Chondrocyte (in vitro differentiated cells): Measurements from ENCODE around the gene LIMK2. TPM values are rescaled to one million over a fixed set of nuclear protein-coding genes. Genes with fewer than 3 reads are reported as not detected.

Source experiments
- DNase-seq: peaks from one replicate; pipeline ENCODE4 v3.0.0; 2021; ENCODE audit warnings: mixed read lengths, low spot score
- H3K27ac Mint-ChIP-seq: one replicate; pipeline ENCODE4 v1.8.0; 2021; ENCODE audit warnings: mild to moderate bottlenecking, moderate library complexity, mixed read lengths; ENCODE audit not compliant: unreplicated experiment
- H3K27me3 Mint-ChIP-seq: 2 replicates; pipeline ENCODE4 v1.8.0; 2021; ENCODE audit warnings: low read depth, mixed read lengths
- H3K36me3 Mint-ChIP-seq: 2 replicates; pipeline ENCODE4 v1.8.0; 2021; ENCODE audit warnings: low read depth, mixed read lengths
- H3K4me1 Mint-ChIP-seq: 2 replicates; pipeline ENCODE4 v1.8.0; 2021; ENCODE audit warnings: low read depth, mild to moderate bottlenecking, mixed read lengths
- H3K4me3 Mint-ChIP-seq: one replicate; pipeline ENCODE4 v1.8.0; 2021; ENCODE audit warnings: mild to moderate bottlenecking, moderate library complexity, mixed read lengths; ENCODE audit not compliant: unreplicated experiment
- H3K9me3 Mint-ChIP-seq: 2 replicates; pipeline ENCODE4 v1.8.0; 2021; ENCODE audit warnings: low read depth, mixed read lengths
- CTCF ChIP-seq: fragments of 200-600 bp; sonication (generic); IDR thresholded peaks from 2 replicates; pipeline ENCODE4 v1.5.0; 2021; ENCODE audit warnings: antibody characterized with exemption, mild to moderate bottlenecking, moderate library complexity
- total RNA-seq: library from RNA; stranded (reverse); gene quantifications from 3 replicates; pipeline ENCODE4 v1.2.1, GENCODE V29; 2021

Gene LIMK2
- total RNA-seq, 1 donor from 2014 or later = 58.6 TPM

GRCh38 chr22:31269892-31270579 lies 57.9 kb downstream of the LIMK2 start:
- no peak for TF ChIP-seq CTCF
- Mint-ChIP-seq H3K4me1 (peaks cover 15% of the 10 kb centered on the region), H3K4me3 (no peak overlapping the region), H3K36me3 (peaks cover 41% of the 10 kb centered on the region), H3K9me3 (no peaks in the 10 kb centered on the region), H3K27ac (peak overlapping the region; percentile 70), H3K27me3 (no peaks in the 10 kb centered on the region)
- DNase-seq = peak; percentile 6

- no peak for DNase-seq
- no peak for TF ChIP-seq CTCF
- Mint-ChIP-seq H3K27ac (peak overlapping the region; percentile 70), H3K4me3 (no peak overlapping the region), H3K4me1 (peaks cover 15% of the 10 kb centered on the region), H3K27me3 (no peaks in the 10 kb centered on the region), H3K9me3 (no peaks in the 10 kb centered on the region), H3K36me3 (peaks cover 40% of the 10 kb centered on the region)
Measured at GRCh38 chr22:31271026-31271425, 58.9 kb downstream of the LIMK2 start.

- Mint-ChIP-seq H3K27me3 (no peaks in the 10 kb centered on the region), H3K27ac (peak overlapping the region; percentile 76), H3K4me1 (peaks cover 15% of the 10 kb centered on the region), H3K9me3 (no peaks in the 10 kb centered on the region), H3K36me3 (peaks cover 41% of the 10 kb centered on the region), H3K4me3 (no peak overlapping the region)
- DNase-seq = no peak
- no peak for TF ChIP-seq CTCF
Measured at GRCh38 chr22:31271485-31271884, 59.4 kb downstream of the LIMK2 start.

GRCh38 chr22:31272522-31273446 lies 60.7 kb downstream of the LIMK2 start:
- Mint-ChIP-seq H3K36me3 (peaks cover 38% of the 10 kb centered on the region), H3K27ac (no peak overlapping the region), H3K9me3 (no peaks in the 10 kb centered on the region), H3K4me1 (peaks cover 15% of the 10 kb centered on the region), H3K27me3 (no peaks in the 10 kb centered on the region), H3K4me3 (no peak overlapping the region)
- no peak for DNase-seq
- peak; percentile 89 for TF ChIP-seq CTCF

GRCh38 chr22:31274017-31274416 lies 61.9 kb downstream of the LIMK2 start:
- peaks cover 34% of the 10 kb centered on the region for H3K36me3 Mint-ChIP-seq
- peaks cover 15% of the 10 kb centered on the region for H3K4me1 Mint-ChIP-seq
- no peak overlapping the region for H3K27ac Mint-ChIP-seq
- DNase-seq = no peak
- H3K4me3 Mint-ChIP-seq = no peak overlapping the region
- TF ChIP-seq CTCF = no peak
- no peaks in the 10 kb centered on the region for H3K9me3 Mint-ChIP-seq
- H3K27me3 Mint-ChIP-seq = no peaks in the 10 kb centered on the region
